Vagina (tissue), 2 donors: ENCODE measurements around the gene BSCL2. TPM values are rescaled to one million over a fixed set of nuclear protein-coding genes. Genes with fewer than 3 reads are reported as not detected.
"Not testable (repeated sequence)": the region's sequence is repeated elsewhere in the genome, so short reads cannot be mapped to it uniquely, and the experiment has no call there.

Experiments used
- DNase-seq, 2 donors: peaks; one replicate each; pipeline ENCODE4 v3.0.0-alpha.2; 2017; ENCODE audit errors: extremely low spot score in 2 of 2
- H3K27ac ChIP-seq: fragments of 200-600 bp; sonication (generic); one replicate; pipeline ENCODE4 v1.5.1; 2019
- H3K27me3 ChIP-seq: fragments of 200-600 bp; sonication (generic); one replicate; pipeline ENCODE4 v1.5.1; 2019
- H3K36me3 ChIP-seq, 2 donors: fragments of 200-600 bp; sonication (generic); one replicate each; pipeline ENCODE4 v1.5.1; 2017 to 2019
- H3K4me1 ChIP-seq: fragments of 200-600 bp; sonication (generic); one replicate; pipeline ENCODE4 v1.5.1; 2019
- H3K4me3 ChIP-seq, 2 donors: fragments of 200-600 bp; sonication (generic); 1 replicate in 1 of 2; 2 replicates in 1 of 2; pipeline ENCODE4 v1.5.1; 2016 to 2019
- H3K9me3 ChIP-seq: fragments of 200-600 bp; sonication (generic); one replicate; pipeline ENCODE4 v1.5.1; 2019
- POLR2A ChIP-seq, 2 donors: fragments of 450-650 bp; IDR thresholded peaks; one replicate each; pipeline ENCODE4 v1.6.1; 2017; ENCODE audit warnings: antibody characterized with exemption in 2 of 2, mild to moderate bottlenecking in 2 of 2, moderate library complexity in 2 of 2
- POLR2AphosphoS5 ChIP-seq, 2 donors: sonication (generic); formaldehyde crosslinking; IDR thresholded peaks; one replicate each; pipeline ENCODE4 v1.9.0; 2017; ENCODE audit warnings: antibody characterized with exemption in 2 of 2, mild to moderate bottlenecking in 2 of 2, low read depth in 1 of 2; ENCODE audit not compliant: insufficient read depth in 1 of 2
- intact Hi-C: fragments of 100-400 bp; cut with DNase I; formaldehyde crosslinking; loops from one replicate; pipeline ENCODE4 v1.15.1; 2023
- total RNA-seq: library from RNA; depleted of rRNA; stranded (reverse); fragments of >200 nt; gene quantifications from one replicate; pipeline ENCODE4 v1.2.3, GENCODE V29; 2016
- TF ChIP-seq, protein P1 (sequence below), 3 experiments: fragments of 450-650 bp in 2 of 3; fragments of 200-600 bp in 1 of 3; sonication (generic) in 1 of 3; IDR thresholded peaks; one replicate each; pipeline ENCODE4 v1.5.1; 2017 to 2019; ENCODE audit warnings: antibody characterized with exemption in 3 of 3, mild to moderate bottlenecking in 2 of 3, moderate library complexity in 2 of 3

The BSCL2 gene
- total RNA-seq, 1 donor from 2014 or later, result 74.9 TPM

- Histone ChIP-seq H3K27ac (no peak overlapping the region), H3K9me3 (no peaks in the 10 kb centered on the region), H3K36me3 (no peaks in the 10 kb centered on the region), H3K4me3 (no peak overlapping the region), H3K4me1 (peaks cover 9% of the 10 kb centered on the region), H3K27me3 (no peaks in the 10 kb centered on the region)
- intact Hi-C loops, result no loop called here
- TF ChIP-seq POLR2A (IDR thresholded peaks at IDR 0.05) (no peak), POLR2AphosphoS5 (IDR thresholded peaks at IDR 0.05; ENCODE audit: insufficient read depth in 1 of 2, low read depth in 1 of 2) (no peak)
- TF ChIP-seq, protein P1, sequence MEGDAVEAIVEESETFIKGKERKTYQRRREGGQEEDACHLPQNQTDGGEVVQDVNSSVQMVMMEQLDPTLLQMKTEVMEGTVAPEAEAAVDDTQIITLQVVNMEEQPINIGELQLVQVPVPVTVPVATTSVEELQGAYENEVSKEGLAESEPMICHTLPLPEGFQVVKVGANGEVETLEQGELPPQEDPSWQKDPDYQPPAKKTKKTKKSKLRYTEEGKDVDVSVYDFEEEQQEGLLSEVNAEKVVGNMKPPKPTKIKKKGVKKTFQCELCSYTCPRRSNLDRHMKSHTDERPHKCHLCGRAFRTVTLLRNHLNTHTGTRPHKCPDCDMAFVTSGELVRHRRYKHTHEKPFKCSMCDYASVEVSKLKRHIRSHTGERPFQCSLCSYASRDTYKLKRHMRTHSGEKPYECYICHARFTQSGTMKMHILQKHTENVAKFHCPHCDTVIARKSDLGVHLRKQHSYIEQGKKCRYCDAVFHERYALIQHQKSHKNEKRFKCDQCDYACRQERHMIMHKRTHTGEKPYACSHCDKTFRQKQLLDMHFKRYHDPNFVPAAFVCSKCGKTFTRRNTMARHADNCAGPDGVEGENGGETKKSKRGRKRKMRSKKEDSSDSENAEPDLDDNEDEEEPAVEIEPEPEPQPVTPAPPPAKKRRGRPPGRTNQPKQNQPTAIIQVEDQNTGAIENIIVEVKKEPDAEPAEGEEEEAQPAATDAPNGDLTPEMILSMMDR (IDR thresholded peaks at IDR 0.05), result no peak
- DNase-seq, result no peak
Observed at GRCh38 chr11:62656796-62657429, 50.3 kb downstream of the BSCL2 start.

DNA sequence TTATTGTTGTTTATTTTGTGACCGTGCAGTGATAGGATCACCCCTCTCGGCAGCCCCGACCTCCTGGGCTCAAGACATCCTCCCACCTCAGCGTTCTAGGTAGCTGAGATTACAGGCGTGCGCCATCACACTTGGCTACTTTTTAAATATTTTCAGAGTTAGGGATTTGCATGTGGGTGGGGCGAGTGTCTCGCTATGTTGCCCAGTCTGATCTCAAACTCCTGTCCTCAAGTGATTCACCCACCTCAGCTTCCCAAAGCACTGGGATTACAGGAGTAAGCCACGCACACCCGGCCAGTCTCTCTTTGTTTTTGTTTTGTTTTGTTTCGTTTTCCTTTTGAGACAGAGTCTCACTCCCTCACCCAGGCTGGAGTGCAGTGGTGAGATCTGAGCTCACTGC, 52.9 kb downstream of the BSCL2 start:
- Histone ChIP-seq H3K4me1 (peaks cover 20% of the 10 kb centered on the region), H3K27ac (no peak overlapping the region), H3K9me3 (no peaks in the 10 kb centered on the region), H3K36me3 (peaks cover 0 to 3% of the 10 kb centered on the region in 2 donors), H3K27me3 (no peaks in the 10 kb centered on the region), H3K4me3 (no peak overlapping the region)
- no peak for DNase-seq
- intact Hi-C loops, result no loop called here
- TF ChIP-seq POLR2AphosphoS5 (IDR thresholded peaks at IDR 0.05; ENCODE audit: insufficient read depth in 1 of 2, low read depth in 1 of 2) (no peak), POLR2A (IDR thresholded peaks at IDR 0.05) (no peak)
- TF ChIP-seq, protein P1 (IDR thresholded peaks at IDR 0.05), result no peak

DNA sequence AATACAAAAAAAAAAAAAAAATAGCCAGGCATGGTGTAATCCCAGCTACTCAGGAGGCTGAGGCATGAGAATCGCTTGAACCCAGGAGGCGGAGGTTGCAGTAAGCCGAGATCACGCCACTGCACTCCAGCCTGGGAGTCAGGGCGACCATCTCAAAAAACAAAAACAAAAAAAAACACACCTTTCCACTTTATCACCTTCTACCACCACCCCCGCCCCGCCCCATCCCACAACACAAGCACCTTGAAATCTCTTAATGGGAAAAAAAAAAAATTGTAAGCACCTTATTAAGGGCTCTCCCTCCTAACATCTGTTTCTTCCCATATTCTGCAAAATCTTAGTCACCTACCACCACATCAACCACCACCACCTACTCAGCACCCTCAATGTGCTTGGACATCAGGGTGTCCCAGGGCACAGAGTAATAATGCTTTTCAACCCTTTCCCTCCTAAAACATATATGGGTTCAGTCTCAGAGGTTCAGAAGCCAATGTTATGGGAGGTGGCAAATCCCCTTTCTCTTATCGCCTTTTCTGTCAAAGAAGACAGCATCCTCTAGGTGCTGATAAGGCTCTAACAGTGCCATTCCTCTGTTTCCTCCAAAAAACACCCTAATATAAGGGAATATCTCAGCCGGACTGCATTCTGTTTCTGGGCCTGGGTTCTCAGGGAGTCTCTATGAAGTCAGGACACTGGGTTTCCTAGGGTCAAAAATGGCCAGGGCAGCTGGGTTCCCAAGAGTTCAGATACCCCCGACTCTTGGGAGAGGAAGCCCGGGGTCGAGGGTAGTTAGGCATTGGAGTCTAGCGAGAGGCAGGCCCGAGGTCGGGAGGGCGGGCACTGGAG, 54.8 kb downstream of the BSCL2 start:
- peaks cover 0 to 16% of the 10 kb centered on the region in 2 donors for H3K36me3 ChIP-seq
- intact Hi-C loops, result no loop called here
- peak overlapping the region; percentile 86 to 94 for H3K4me3 ChIP-seq
- no peak for DNase-seq
- H3K4me1 ChIP-seq, result peaks cover 20% of the 10 kb centered on the region
- H3K9me3 ChIP-seq, result no peaks in the 10 kb centered on the region
- H3K27ac ChIP-seq, result peak overlapping the region; percentile 93
- no peaks in the 10 kb centered on the region for H3K27me3 ChIP-seq
- TF ChIP-seq, protein P1 (IDR thresholded peaks at IDR 0.05), result no peak
- no peak for TF ChIP-seq POLR2AphosphoS5 (IDR thresholded peaks at IDR 0.05; ENCODE audit: insufficient read depth in 1 of 2, low read depth in 1 of 2)
- no peak for TF ChIP-seq POLR2A (IDR thresholded peaks at IDR 0.05)

DNA sequence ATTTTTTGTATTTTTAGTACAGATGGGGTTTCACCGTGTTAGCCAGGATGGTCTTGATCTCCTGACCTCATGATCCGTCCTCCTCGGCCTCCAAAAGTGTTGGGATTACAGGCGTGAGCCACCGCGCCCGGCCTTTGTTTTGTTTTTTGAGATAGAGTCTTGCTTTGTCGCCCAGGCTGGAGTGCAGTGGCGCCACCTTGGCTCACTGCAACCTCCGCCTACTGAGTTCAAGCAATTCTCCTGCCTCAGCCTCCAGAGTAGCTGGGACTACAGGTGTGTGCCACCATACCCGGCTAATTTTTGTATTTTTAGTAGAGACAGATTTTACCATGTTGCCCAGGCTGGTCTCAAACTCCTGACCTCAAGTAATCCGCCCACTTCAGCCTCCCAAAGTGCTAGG, 56.9 kb downstream of the BSCL2 start:
- DNase-seq, intact Hi-C loops: not testable (repeated sequence)

DNA sequence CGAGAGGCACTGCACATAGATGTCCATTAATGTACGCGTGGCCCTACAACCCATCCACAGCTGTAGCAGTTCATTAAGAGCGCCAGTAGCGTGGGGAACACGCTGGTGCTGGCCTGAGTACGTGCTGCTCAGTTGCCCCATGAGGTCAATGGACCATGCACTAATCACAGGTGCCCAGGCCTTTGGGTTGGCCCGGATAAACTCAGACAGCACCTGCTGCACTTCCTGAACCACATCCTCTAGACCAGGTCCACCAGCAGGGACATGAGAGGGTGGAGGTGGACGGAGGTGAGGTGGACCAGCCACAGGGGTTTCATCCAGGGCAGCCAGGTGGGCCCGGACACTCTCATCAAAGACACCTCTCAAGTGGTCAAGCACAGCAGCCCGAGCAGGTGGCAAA, 57.7 kb downstream of the BSCL2 start:
- intact Hi-C loops, result no loop called here
- H3K36me3 ChIP-seq, result peaks cover 0 to 17% of the 10 kb centered on the region in 2 donors
- H3K4me3 ChIP-seq, result no peak overlapping the region
- peaks cover 40% of the 10 kb centered on the region for H3K4me1 ChIP-seq
- H3K27ac ChIP-seq, result no peak overlapping the region
- TF ChIP-seq, protein P1 (IDR thresholded peaks at IDR 0.05), result no peak
- no peaks in the 10 kb centered on the region for H3K27me3 ChIP-seq
- H3K9me3 ChIP-seq, result no peaks in the 10 kb centered on the region
- no peak for DNase-seq

More for the DNA sequence above, 56.9 kb downstream of the BSCL2 start:
- H3K27ac ChIP-seq, H3K27me3 ChIP-seq, H3K4me3 ChIP-seq, H3K9me3 ChIP-seq: not testable (repeated sequence)
- peaks cover 32% of the 10 kb centered on the region for H3K4me1 ChIP-seq
- H3K36me3 ChIP-seq, result peaks cover 0 to 16% of the 10 kb centered on the region in 2 donors
